ENCODE measurements around the gene TESK1.

The TESK1 gene

DNA sequence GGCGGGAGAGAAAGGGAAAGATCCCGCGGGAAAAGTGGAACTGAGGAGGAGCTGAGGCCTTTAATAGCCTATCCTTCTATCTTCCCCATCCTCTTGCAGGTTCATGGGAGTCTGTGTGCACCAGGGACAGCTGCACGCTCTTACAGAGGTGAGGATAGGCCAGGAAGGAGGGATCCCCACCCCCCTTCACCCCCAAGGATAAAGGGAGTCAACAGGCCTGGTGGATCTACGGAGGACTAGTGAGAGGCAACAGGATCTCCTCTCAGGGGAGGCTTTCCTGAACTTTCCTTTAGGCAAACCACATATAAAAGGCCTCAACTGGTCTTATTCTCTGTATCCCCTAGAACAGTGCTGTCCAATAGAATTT lies 1.1 kb downstream of the TESK1 start:
- ATAC-seq (ENCODE audit: low read depth) (no peak), DNase-seq (ENCODE audit: low spot score) (no peak)
- H3K4me3 ChIP-seq (ENCODE audit: severe bottlenecking) = peak overlapping the region; percentile 82
- H3K4me1 ChIP-seq (ENCODE audit: insufficient read depth, poor library complexity, severe bottlenecking) = peaks cover 5% of the 10 kb centered on the region
- H3K27ac ChIP-seq (ENCODE audit: poor library complexity, severe bottlenecking) = peak overlapping the region; percentile 67
- no peak for TF ChIP-seq CTCF (IDR thresholded peaks at IDR 0.05; ENCODE audit: poor library complexity, severe bottlenecking)
- no peaks in the 10 kb centered on the region for H3K36me3 ChIP-seq (ENCODE audit: low read depth)
- H3K9me3 ChIP-seq (ENCODE audit: severe bottlenecking) = no peaks in the 10 kb centered on the region
- H3K27me3 ChIP-seq (ENCODE audit: insufficient read depth, poor library complexity, severe bottlenecking) = no peaks in the 10 kb centered on the region

DNA sequence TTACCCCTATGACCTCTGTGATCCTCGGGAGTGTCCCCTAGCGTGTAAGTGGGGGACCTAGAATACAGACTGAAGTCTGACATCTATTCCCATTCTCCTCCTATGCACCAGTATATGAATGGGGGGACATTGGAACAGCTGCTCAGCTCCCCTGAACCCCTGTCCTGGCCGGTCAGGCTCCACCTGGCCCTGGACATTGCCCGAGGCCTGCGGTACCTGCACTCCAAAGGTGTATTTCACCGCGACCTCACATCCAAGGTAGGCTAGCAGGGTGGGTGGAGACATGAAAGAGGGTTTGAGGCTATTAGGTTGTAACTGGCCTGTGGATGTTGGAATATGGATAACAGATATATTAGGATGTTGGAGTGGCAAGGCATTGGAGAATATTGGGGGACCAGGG lies 1.7 kb downstream of the TESK1 start:
- H3K27ac ChIP-seq (ENCODE audit: poor library complexity, severe bottlenecking) = no peak overlapping the region
- H3K4me3 ChIP-seq (ENCODE audit: severe bottlenecking) = no peak overlapping the region
- ATAC-seq (ENCODE audit: low read depth) (no peak), DNase-seq (ENCODE audit: low spot score) (no peak)
- no peaks in the 10 kb centered on the region for H3K9me3 ChIP-seq (ENCODE audit: severe bottlenecking)
- H3K27me3 ChIP-seq (ENCODE audit: insufficient read depth, poor library complexity, severe bottlenecking) = no peaks in the 10 kb centered on the region
- TF ChIP-seq CTCF (IDR thresholded peaks at IDR 0.05; ENCODE audit: poor library complexity, severe bottlenecking) = no peak
- no peaks in the 10 kb centered on the region for H3K36me3 ChIP-seq (ENCODE audit: low read depth)
- H3K4me1 ChIP-seq (ENCODE audit: insufficient read depth, poor library complexity, severe bottlenecking) = peaks cover 5% of the 10 kb centered on the region

DNA sequence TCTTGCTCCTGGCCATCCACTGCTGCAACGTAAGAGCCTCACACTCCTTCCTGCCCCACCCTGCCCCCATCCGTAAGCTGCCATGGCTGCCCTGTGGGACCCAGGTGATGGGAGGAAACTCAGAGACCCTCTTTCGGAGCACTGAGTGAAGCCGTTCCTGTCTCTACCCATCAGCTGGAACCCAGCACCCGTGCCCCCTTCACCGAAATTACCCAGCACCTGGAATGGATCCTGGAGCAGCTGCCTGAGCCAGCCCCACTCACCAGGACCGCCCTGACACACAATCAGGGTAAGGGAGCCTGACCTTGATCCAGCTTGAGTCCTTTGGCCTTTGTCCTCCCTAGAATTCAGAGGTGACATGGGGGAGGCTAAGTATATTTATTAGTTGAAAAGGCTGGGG lies 3.2 kb downstream of the TESK1 start:
- Histone ChIP-seq H3K36me3 (ENCODE audit: low read depth) (no peaks in the 10 kb centered on the region), H3K27ac (ENCODE audit: poor library complexity, severe bottlenecking) (no peak overlapping the region)

GRCh38 chr9:35609001-35609819 lies 4.1 kb downstream of the TESK1 start:
- Histone ChIP-seq H3K9me3 (ENCODE audit: severe bottlenecking) (no peaks in the 10 kb centered on the region), H3K4me1 (ENCODE audit: insufficient read depth, poor library complexity, severe bottlenecking) (no peaks in the 10 kb centered on the region), H3K27me3 (ENCODE audit: insufficient read depth, poor library complexity, severe bottlenecking) (no peaks in the 10 kb centered on the region), H3K27ac (ENCODE audit: poor library complexity, severe bottlenecking) (no peak overlapping the region), H3K4me3 (ENCODE audit: severe bottlenecking) (no peak overlapping the region), H3K36me3 (ENCODE audit: low read depth) (no peaks in the 10 kb centered on the region)
- DNase-seq (ENCODE audit: low spot score) (no peak), ATAC-seq (ENCODE audit: low read depth) (no peak)
- no peak for TF ChIP-seq CTCF (IDR thresholded peaks at IDR 0.05; ENCODE audit: poor library complexity, severe bottlenecking)

More for the DNA sequence above, 3.2 kb downstream of the TESK1 start:
- ATAC-seq (ENCODE audit: low read depth) = no peak
- Histone ChIP-seq H3K27me3 (ENCODE audit: insufficient read depth, poor library complexity, severe bottlenecking) (no peaks in the 10 kb centered on the region), H3K4me1 (ENCODE audit: insufficient read depth, poor library complexity, severe bottlenecking) (peaks cover 2% of the 10 kb centered on the region), H3K4me3 (ENCODE audit: severe bottlenecking) (no peak overlapping the region), H3K9me3 (ENCODE audit: severe bottlenecking) (no peaks in the 10 kb centered on the region)
- no peak for DNase-seq (ENCODE audit: low spot score)
- TF ChIP-seq CTCF (IDR thresholded peaks at IDR 0.05; ENCODE audit: poor library complexity, severe bottlenecking) = no peak

GRCh38 chr9:35609820-35610163 lies 4.7 kb downstream of the TESK1 start:
- Histone ChIP-seq H3K36me3 (ENCODE audit: low read depth) (no peaks in the 10 kb centered on the region), H3K4me1 (ENCODE audit: insufficient read depth, poor library complexity, severe bottlenecking) (no peaks in the 10 kb centered on the region), H3K4me3 (ENCODE audit: severe bottlenecking) (no peak overlapping the region), H3K9me3 (ENCODE audit: severe bottlenecking) (no peaks in the 10 kb centered on the region), H3K27me3 (ENCODE audit: insufficient read depth, poor library complexity, severe bottlenecking) (no peaks in the 10 kb centered on the region), H3K27ac (ENCODE audit: poor library complexity, severe bottlenecking) (no peak overlapping the region)
- no peak for ATAC-seq (ENCODE audit: low read depth)
- no peak for DNase-seq (ENCODE audit: low spot score)
- no peak for TF ChIP-seq CTCF (IDR thresholded peaks at IDR 0.05; ENCODE audit: poor library complexity, severe bottlenecking)
